ENCODE data around the gene PHLPP1.

- TF ChIP-seq, protein P1, sequence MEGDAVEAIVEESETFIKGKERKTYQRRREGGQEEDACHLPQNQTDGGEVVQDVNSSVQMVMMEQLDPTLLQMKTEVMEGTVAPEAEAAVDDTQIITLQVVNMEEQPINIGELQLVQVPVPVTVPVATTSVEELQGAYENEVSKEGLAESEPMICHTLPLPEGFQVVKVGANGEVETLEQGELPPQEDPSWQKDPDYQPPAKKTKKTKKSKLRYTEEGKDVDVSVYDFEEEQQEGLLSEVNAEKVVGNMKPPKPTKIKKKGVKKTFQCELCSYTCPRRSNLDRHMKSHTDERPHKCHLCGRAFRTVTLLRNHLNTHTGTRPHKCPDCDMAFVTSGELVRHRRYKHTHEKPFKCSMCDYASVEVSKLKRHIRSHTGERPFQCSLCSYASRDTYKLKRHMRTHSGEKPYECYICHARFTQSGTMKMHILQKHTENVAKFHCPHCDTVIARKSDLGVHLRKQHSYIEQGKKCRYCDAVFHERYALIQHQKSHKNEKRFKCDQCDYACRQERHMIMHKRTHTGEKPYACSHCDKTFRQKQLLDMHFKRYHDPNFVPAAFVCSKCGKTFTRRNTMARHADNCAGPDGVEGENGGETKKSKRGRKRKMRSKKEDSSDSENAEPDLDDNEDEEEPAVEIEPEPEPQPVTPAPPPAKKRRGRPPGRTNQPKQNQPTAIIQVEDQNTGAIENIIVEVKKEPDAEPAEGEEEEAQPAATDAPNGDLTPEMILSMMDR (IDR thresholded peaks at IDR 0.05 in 4 of 5, conservative IDR thresholded peaks at IDR 0.05 in 1 of 5), result no peak
- TF ChIP-seq POLR2A (IDR thresholded peaks at IDR 0.05), result no peak
Measured at GRCh38 chr18:62834715-62835114, 119.4 kb downstream of the PHLPP1 start.

Measured in gastrocnemius medialis (tissue), 4 donors.